Transverse colon (tissue), 4 donors: Measurements from ENCODE around the gene CD151. TPM values are rescaled to one million over a fixed set of nuclear protein-coding genes. Genes with fewer than 3 reads are reported as not detected.

ENCODE experiments used
- DNase-seq: peaks from one replicate; pipeline ENCODE4 v3.0.0-alpha.2; 2019
- H3K27ac ChIP-seq, 4 donors: fragments of 200-600 bp; sonication (generic); 2 replicates each; pipeline ENCODE4 v1.5.1; 2016 to 2018; ENCODE audit warnings: inconsistent platforms in 4 of 4
- H3K27me3 ChIP-seq: fragments of 200-600 bp; sonication (generic); 2 replicates; pipeline ENCODE4 v1.5.1; 2017; ENCODE audit warnings: inconsistent platforms
- H3K36me3 ChIP-seq, 4 donors: fragments of 200-600 bp; sonication (generic); 2 replicates each; pipeline ENCODE4 v1.5.1; 2017 to 2019; ENCODE audit warnings: inconsistent platforms in 4 of 4
- H3K4me1 ChIP-seq, 4 donors: fragments of 200-600 bp; sonication (generic); 2 replicates each; pipeline ENCODE4 v1.5.1; 2017 to 2020; ENCODE audit warnings: inconsistent platforms in 4 of 4
- H3K4me3 ChIP-seq, 4 donors: fragments of 200-600 bp; sonication (generic); 1 replicate in 1 of 4; 2 replicates in 3 of 4; pipeline versions ENCODE4 v1.5.1 to v1.6.1; 2017 to 2019; ENCODE audit warnings: inconsistent platforms in 4 of 4
- H3K9me3 ChIP-seq, 2 donors: fragments of 200-600 bp; sonication (generic); 2 replicates each; pipeline ENCODE4 v1.5.1; 2017 to 2019; ENCODE audit warnings: inconsistent platforms in 2 of 2
- EP300 ChIP-seq: sonication (generic); formaldehyde crosslinking; IDR thresholded peaks from one replicate; pipeline ENCODE4 v1.6.1; 2017; ENCODE audit warnings: antibody characterized with exemption, low read depth
- POLR2A ChIP-seq: fragments of 450-650 bp; IDR thresholded peaks from one replicate; pipeline ENCODE4 v1.6.1; 2016; ENCODE audit warnings: antibody characterized with exemption, mild to moderate bottlenecking, moderate library complexity
- POLR2AphosphoS5 ChIP-seq, 3 donors: sonication (generic); formaldehyde crosslinking; IDR thresholded peaks; one replicate each; pipeline ENCODE4 v1.6.1; 2016; ENCODE audit warnings: antibody characterized with exemption in 3 of 3
- WGBS, 2 donors: methylation state at CpG; one replicate each; pipeline ENCODE4 v1.1.5; 2018; ENCODE audit warnings: low coverage in 1 of 2; 5-methylcytosine and 5-hydroxymethylcytosine counted together
- in situ Hi-C, 4 donors: fragments of 200-750 bp; cut with MboI; loops; one replicate each; pipeline versions ENCODE4 v1.15.0 to v1.15.1; 2017; ENCODE audit warnings: low sequenced_read_pairs in 3 of 4, low pct_ligation_motif_present in 1 of 4, low pct_unique_long_range_greater_than_20kb in 1 of 4
- intact Hi-C: fragments of 100-400 bp; cut with DNase I; formaldehyde crosslinking; loops from one replicate; pipeline ENCODE4 v1.15.1; 2023; ENCODE audit warnings: low total_unique reads
- total RNA-seq, 4 donors: library from RNA; depleted of rRNA; stranded (reverse); fragments of >200 nt; gene quantifications; one replicate each; pipeline ENCODE4 v1.1.0, GENCODE V29; 2016
- TF ChIP-seq, protein P1 (sequence below), 5 experiments: fragments of 200-600 bp in 3 of 5; fragments of 450-650 bp in 2 of 5; sonication (generic) in 3 of 5; IDR thresholded peaks; 1 replicate in 2 of 5; 2 replicates in 3 of 5; pipeline ENCODE4 v1.5.1; 2016 to 2017; ENCODE audit warnings: antibody characterized with exemption in 5 of 5, inconsistent platforms in 3 of 5, mild to moderate bottlenecking in 2 of 5, moderate library complexity in 1 of 5

The CD151 gene
- total RNA-seq, 4 donors from 2014 or later = 252 to 650 (median 429) TPM

DNA sequence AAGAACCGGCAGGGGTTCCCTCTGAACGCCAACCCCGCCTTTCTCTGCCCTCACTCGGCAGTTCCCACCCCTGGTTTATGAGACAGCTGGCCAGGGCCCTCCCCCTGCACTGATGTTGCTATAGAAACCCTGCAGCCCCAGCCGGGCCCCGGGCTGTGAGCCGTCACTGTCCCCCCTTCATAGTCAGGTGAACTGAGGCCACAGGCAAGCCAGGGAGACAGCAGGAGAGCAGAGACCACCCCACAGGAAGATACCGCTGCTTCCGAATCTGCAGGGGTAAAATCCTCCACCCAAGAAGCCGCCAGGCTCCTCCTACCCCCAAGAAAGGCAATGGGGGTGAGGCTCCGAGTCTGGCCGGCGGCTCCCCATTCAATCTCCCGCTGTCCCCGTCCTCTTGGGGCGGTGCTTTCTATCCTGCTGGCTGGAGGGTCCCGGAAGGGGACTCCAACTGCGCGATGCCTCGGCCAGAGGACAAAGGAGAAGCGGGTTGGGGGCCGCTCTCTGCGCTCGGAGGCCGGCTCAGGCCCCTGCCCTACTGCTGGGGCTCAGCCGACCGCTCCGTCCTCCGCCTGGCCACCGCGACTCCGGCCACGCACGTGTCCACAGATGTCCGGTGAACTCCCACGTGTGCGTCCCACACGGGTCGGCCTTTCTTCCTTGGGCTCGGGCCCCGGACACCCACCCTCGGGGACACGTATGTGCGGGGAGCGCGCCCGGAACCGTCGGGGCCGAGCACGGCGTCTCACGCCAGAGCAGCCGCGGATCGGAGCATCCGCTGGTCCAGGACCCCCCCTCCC, 35.3 kb upstream of the CD151 start:
- peak; percentile 80 for DNase-seq
- H3K36me3 ChIP-seq = no peaks in the 10 kb centered on the region
- peak overlapping the region; percentile 81 to 94 (median 88) for H3K27ac ChIP-seq
- TF ChIP-seq EP300 (no peak), POLR2A (no peak), POLR2AphosphoS5 (IDR thresholded peaks at IDR 0.05) (no peak)
- TF ChIP-seq, protein P1, sequence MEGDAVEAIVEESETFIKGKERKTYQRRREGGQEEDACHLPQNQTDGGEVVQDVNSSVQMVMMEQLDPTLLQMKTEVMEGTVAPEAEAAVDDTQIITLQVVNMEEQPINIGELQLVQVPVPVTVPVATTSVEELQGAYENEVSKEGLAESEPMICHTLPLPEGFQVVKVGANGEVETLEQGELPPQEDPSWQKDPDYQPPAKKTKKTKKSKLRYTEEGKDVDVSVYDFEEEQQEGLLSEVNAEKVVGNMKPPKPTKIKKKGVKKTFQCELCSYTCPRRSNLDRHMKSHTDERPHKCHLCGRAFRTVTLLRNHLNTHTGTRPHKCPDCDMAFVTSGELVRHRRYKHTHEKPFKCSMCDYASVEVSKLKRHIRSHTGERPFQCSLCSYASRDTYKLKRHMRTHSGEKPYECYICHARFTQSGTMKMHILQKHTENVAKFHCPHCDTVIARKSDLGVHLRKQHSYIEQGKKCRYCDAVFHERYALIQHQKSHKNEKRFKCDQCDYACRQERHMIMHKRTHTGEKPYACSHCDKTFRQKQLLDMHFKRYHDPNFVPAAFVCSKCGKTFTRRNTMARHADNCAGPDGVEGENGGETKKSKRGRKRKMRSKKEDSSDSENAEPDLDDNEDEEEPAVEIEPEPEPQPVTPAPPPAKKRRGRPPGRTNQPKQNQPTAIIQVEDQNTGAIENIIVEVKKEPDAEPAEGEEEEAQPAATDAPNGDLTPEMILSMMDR (IDR thresholded peaks at IDR 0.05) = no peak
- H3K9me3 ChIP-seq = no peaks in the 10 kb centered on the region
- H3K4me3 ChIP-seq = peak overlapping the region; percentile 59 to 75 (median 72)
- peaks cover 16 to 35% (median 30%) of the 10 kb centered on the region in 4 donors for H3K4me1 ChIP-seq
- H3K27me3 ChIP-seq = no peaks in the 10 kb centered on the region
- in situ Hi-C loops = no loop called here
- intact Hi-C loops = no loop called here
- WGBS, 2 donors = 2% methylated on average over 43 of the region's 57 CpGs; no CpG with 5 or more reads in 1 of the 2 donors

DNA sequence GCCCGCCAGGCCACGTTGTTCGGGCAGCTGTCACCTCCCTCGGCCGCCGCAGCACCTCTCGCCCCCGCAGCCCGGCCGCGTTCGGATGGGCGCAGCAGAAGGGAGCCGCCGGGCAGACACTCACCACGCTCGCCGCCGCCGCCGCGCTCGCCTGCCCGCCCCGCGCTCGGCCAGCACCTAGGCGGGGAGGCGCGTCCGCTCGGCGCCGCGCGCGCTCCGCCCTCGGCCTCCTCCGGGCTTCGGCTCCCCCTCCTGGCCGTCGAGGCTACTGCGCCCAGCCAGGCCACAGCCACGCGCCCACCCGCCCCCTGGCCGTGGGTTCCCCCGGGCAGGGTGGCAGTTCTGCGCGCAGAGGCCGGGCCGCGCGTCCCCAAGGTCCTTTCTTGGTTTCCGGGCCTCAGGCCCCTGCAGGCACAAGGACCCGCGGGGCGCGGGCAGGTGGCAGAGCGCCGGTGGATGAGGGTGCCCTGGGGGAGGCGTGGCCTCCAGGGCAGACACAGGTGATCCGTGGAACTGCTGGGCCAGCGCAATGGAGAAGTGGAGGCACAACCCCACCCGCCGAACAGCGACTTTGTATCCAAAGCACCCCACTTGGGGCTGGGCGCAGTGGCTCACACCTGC, 34.5 kb upstream of the CD151 start, which contains the start of gene SLC25A22:
Gene SLC25A22, minus strand, starts transcription at position 189 of the 621 bp plus-strand sequence. CDS start 3,275 bp downstream, outside the sequence.
- Histone ChIP-seq H3K27me3 (no peaks in the 10 kb centered on the region), H3K36me3 (no peaks in the 10 kb centered on the region), H3K9me3 (no peaks in the 10 kb centered on the region), H3K4me3 (peak within 1 kb of the TSS; percentile 59 to 75 (median 72)), H3K27ac (peak within 1 kb of the TSS; percentile 81 to 94 (median 88)), H3K4me1 (peaks cover 16 to 35% (median 30%) of the 10 kb centered on the region in 4 donors)
- in situ Hi-C loops (no loop called here), intact Hi-C loops (no loop called here)
- WGBS, 2 donors = 12% methylated on average over 11 of the region's 69 CpGs; no CpG with 5 or more reads in 1 of the 2 donors
- peak; percentile 83 for DNase-seq
- no peak for TF ChIP-seq POLR2AphosphoS5 (IDR thresholded peaks at IDR 0.05)
- TF ChIP-seq, protein P1 (IDR thresholded peaks at IDR 0.05) = peak; percentile 72 to 94 (median 87)

DNA sequence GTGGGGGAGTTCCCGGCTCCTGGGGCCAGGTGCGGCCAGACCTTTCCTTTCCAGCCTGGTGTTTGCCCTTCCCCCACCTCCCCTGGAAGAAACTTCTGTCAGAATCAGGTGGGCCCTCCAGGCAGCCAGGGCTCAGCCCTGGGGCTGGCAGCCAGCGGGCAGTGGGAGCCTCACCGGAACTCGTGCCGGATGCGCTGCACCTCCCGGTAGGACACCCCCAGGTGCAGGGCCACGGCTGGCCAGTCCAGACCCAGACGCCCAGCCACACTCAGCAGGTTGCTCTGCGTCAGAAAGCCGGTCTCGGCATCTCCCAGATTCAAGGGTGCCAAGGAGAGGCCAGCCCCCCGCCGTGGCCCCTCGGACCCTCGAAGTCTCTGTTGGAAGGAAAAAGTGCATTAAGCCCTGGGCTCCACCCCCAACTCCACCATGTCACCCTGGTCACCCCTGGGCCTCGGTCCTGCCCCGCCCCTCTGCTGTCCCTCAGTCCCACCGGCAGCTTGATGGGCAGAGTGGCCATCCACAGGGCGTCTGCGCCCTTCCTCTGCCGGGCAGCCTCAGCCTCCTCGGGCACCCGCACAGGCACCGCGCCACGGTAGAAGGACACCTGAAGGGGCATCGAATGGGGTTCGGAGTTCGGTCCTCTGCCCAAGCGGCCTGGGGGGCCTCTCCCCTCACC, 33.0 kb upstream of the CD151 start:
- Histone ChIP-seq H3K4me1 (peaks cover 29 to 47% (median 39%) of the 10 kb centered on the region in 4 donors), H3K9me3 (no peaks in the 10 kb centered on the region), H3K27me3 (no peaks in the 10 kb centered on the region), H3K4me3 (no peak overlapping the region), H3K36me3 (no peaks in the 10 kb centered on the region), H3K27ac (no peak overlapping the region)
- DNase-seq = no peak
- TF ChIP-seq EP300 (no peak), POLR2AphosphoS5 (IDR thresholded peaks at IDR 0.05) (no peak), POLR2A (no peak)
- TF ChIP-seq, protein P1 (IDR thresholded peaks at IDR 0.05) = no peak
- WGBS, 2 donors = 94% methylated on average over 28 of the region's 32 CpGs; no CpG with 5 or more reads in 1 of the 2 donors
- in situ Hi-C loops = no loop called here
- intact Hi-C loops = no loop called here

DNA sequence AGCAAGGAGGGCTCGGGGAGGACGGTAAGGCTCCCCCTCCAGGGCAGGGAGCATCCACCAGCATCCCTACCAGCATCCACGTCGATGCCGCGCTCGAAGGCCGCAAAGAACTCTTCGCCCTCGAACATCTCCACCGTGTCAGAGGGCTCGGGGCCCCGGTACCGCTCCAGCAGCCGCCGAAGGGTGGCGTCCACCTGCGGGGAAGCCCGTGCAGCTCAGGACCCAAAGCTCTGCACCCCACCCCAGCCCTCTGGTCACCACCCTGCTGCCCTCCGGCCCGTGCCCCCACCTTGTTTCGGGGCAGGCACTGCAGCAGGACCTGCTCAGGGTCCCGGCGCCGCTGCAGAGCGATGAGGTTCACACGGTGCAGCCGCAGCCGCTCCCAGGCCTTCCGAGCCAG, 32.3 kb upstream of the CD151 start:
- TF ChIP-seq EP300 (no peak), POLR2AphosphoS5 (IDR thresholded peaks at IDR 0.05) (no peak), POLR2A (no peak)
- TF ChIP-seq, protein P1 (IDR thresholded peaks at IDR 0.05) = no peak
- 93% methylated on average over 26 of the region's 30 CpGs; no CpG with 5 or more reads in 1 of the 2 donors for WGBS, 2 donors
- intact Hi-C loops = no loop called here
- no peak for DNase-seq
- Histone ChIP-seq H3K36me3 (no peaks in the 10 kb centered on the region), H3K27me3 (no peaks in the 10 kb centered on the region), H3K27ac (no peak overlapping the region), H3K4me1 (peaks cover 26 to 44% (median 34%) of the 10 kb centered on the region in 4 donors), H3K4me3 (no peak overlapping the region), H3K9me3 (no peaks in the 10 kb centered on the region)
- in situ Hi-C loops = no loop called here
